Panc1 (cell line): ENCODE results near the gene SYT13. TPM values are rescaled to one million over a fixed set of nuclear protein-coding genes. Genes with fewer than 3 reads are reported as not detected.

Experiments used
- ATAC-seq: fragments of 200-7000 bp; cut with Tn5 transposase; 2 replicates; pipeline ENCODE4 v1.9.1; 2020; ENCODE audit warnings: mild to moderate bottlenecking, moderate library complexity
- BruUV-seq: library from RNA; stranded (reverse); fragments of 400-500 nt; replicated peaks from 2 replicates; lab custom pipeline; 2021; lab: Mats Ljungman, UMichigan
- CTCF ChIA-PET: fragments of 300-600 bp; sonication (Branson Sonifier 250); formaldehyde crosslinking; loops from one replicate; lab custom pipeline; 2022; ENCODE audit warnings: antibody characterized with exemption; lab: Charles Lee
- POLR2A ChIA-PET: fragments of 300-600 bp; sonication (Branson Sonifier 250); formaldehyde crosslinking; loops from one replicate; lab custom pipeline; 2022; ENCODE audit warnings: antibody characterized with exemption; lab: Charles Lee
- DNase-seq: peaks from one replicate; pipeline ENCODE4 v3.0.0-alpha.2; 2010; ENCODE audit warnings: low read depth, low spot score
- H3K27ac ChIP-seq: 2 replicates; pipeline ENCODE4 v1.5.1; 2011; ENCODE audit warnings: mild to moderate bottlenecking, low read length, inconsistent platforms
- H3K27me3 ChIP-seq: fragments of 200-500 bp; sonication (Bioruptor generic); 2 replicates; pipeline ENCODE4 v1.6.0; 2014; ENCODE audit warnings: low read length, inconsistent platforms; ENCODE audit not compliant: control insufficient read depth, insufficient read depth
- H3K36me3 ChIP-seq: fragments of 200-500 bp; sonication (Bioruptor generic); 2 replicates; pipeline ENCODE4 v1.5.1; 2014; ENCODE audit warnings: inconsistent platforms, mild to moderate bottlenecking, low read length, moderate library complexity; ENCODE audit not compliant: control insufficient read depth, insufficient read depth
- H3K4me1 ChIP-seq: 2 replicates; pipeline ENCODE4 v1.5.1; 2011; ENCODE audit warnings: inconsistent platforms, mild to moderate bottlenecking, low read length, moderate library complexity; ENCODE audit not compliant: control insufficient read depth, insufficient read depth
- H3K4me3 ChIP-seq, 2 experiments: 2 replicates each; pipeline ENCODE4 v1.5.1; 2011 to 2012; ENCODE audit warnings: low read depth in 2 of 2, low read length in 2 of 2, mild to moderate bottlenecking in 2 of 2, inconsistent platforms in 1 of 2, moderate library complexity in 1 of 2
- H3K9me3 ChIP-seq: fragments of 200-500 bp; sonication (Bioruptor generic); 2 replicates; pipeline ENCODE4 v1.5.1; 2014; ENCODE audit warnings: low read depth, mild to moderate bottlenecking, inconsistent platforms, low read length, moderate library complexity; ENCODE audit not compliant: control insufficient read depth, insufficient read depth
- POLR2AphosphoS5 ChIP-seq: IDR thresholded peaks from 2 replicates; pipeline ENCODE4 v1.6.1; 2012; ENCODE audit warnings: mild to moderate bottlenecking, low read depth, low read length, moderate library complexity
- SIN3A ChIP-seq: IDR thresholded peaks from 2 replicates; pipeline ENCODE4 v1.6.1; 2012; ENCODE audit warnings: low read depth, mild to moderate bottlenecking, low read length, moderate library complexity, borderline replicate concordance; ENCODE audit not compliant: insufficient read depth
- TCF7L2 ChIP-seq: IDR thresholded peaks from 2 replicates; pipeline ENCODE4 v1.6.1; 2011; ENCODE audit warnings: mild to moderate bottlenecking, low read depth, low read length, inconsistent platforms
- in situ Hi-C: cut with HindIII; loops from 2 replicates; pipeline ENCODE4 v1.10.0; 2016; ENCODE audit warnings: low sequenced_read_pairs, low pct_unique_long_range_greater_than_20kb
- intact Hi-C: fragments of 100-400 bp; cut with micrococcal nuclease; formaldehyde crosslinking; loops from one replicate; pipeline ENCODE4 v1.10.0; 2022; ENCODE audit not compliant: unreplicated experiment
- total RNA-seq: library from RNA; stranded (reverse); gene quantifications from one replicate; pipeline ENCODE4 v1.2.1, GENCODE V29; 2021; ENCODE audit not compliant: unreplicated experiment
- TF ChIP-seq, protein P1 (sequence below): fragments of 450-650 bp; IDR thresholded peaks from 2 replicates; pipeline ENCODE4 v1.5.1; 2017; ENCODE audit warnings: mild to moderate bottlenecking
- TF ChIP-seq, protein P2 (sequence below), 2 experiments: IDR thresholded peaks; 2 replicates each; pipeline ENCODE4 v1.6.1; 2011 to 2012; ENCODE audit warnings: low read depth in 2 of 2, control low read depth in 1 of 2, low read length in 1 of 2, mild to moderate bottlenecking in 1 of 2, moderate library complexity in 1 of 2; ENCODE audit not compliant: insufficient read depth in 1 of 2

SYT13 gene
- total RNA-seq, 1 experiment from 2014 or later, result 0.13 TPM

DNA sequence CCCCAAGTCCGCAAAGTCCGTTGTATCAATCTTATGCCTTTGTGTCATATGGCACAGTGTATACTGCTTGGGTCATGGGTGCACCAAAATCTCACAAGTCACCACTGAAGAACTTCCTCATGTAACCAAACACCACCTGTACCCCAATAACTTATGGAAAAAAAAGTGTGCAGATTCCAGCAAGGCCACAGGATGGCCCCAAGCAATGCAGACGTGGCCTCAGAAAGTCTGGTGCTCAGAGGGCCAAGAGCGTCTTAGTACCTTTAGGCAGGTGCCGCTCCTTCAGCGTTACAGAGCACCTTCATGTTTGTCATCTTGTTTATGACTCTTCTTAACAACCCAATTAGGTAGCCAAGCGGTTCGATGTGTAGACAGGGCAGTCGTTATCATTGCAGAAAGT, 74.4 kb downstream of the SYT13 start:
- POLR2A ChIA-PET, result no interaction called here
- intact Hi-C loops, result no loop called here
- ATAC-seq (no peak), DNase-seq (no peak)
- H3K27ac ChIP-seq, result no peak overlapping the region
- no peaks in the 10 kb centered on the region for H3K9me3 ChIP-seq
- no peaks in the 10 kb centered on the region for H3K4me1 ChIP-seq
- TF ChIP-seq, protein P1, sequence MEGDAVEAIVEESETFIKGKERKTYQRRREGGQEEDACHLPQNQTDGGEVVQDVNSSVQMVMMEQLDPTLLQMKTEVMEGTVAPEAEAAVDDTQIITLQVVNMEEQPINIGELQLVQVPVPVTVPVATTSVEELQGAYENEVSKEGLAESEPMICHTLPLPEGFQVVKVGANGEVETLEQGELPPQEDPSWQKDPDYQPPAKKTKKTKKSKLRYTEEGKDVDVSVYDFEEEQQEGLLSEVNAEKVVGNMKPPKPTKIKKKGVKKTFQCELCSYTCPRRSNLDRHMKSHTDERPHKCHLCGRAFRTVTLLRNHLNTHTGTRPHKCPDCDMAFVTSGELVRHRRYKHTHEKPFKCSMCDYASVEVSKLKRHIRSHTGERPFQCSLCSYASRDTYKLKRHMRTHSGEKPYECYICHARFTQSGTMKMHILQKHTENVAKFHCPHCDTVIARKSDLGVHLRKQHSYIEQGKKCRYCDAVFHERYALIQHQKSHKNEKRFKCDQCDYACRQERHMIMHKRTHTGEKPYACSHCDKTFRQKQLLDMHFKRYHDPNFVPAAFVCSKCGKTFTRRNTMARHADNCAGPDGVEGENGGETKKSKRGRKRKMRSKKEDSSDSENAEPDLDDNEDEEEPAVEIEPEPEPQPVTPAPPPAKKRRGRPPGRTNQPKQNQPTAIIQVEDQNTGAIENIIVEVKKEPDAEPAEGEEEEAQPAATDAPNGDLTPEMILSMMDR, result no peak
- TF ChIP-seq, protein P2, sequence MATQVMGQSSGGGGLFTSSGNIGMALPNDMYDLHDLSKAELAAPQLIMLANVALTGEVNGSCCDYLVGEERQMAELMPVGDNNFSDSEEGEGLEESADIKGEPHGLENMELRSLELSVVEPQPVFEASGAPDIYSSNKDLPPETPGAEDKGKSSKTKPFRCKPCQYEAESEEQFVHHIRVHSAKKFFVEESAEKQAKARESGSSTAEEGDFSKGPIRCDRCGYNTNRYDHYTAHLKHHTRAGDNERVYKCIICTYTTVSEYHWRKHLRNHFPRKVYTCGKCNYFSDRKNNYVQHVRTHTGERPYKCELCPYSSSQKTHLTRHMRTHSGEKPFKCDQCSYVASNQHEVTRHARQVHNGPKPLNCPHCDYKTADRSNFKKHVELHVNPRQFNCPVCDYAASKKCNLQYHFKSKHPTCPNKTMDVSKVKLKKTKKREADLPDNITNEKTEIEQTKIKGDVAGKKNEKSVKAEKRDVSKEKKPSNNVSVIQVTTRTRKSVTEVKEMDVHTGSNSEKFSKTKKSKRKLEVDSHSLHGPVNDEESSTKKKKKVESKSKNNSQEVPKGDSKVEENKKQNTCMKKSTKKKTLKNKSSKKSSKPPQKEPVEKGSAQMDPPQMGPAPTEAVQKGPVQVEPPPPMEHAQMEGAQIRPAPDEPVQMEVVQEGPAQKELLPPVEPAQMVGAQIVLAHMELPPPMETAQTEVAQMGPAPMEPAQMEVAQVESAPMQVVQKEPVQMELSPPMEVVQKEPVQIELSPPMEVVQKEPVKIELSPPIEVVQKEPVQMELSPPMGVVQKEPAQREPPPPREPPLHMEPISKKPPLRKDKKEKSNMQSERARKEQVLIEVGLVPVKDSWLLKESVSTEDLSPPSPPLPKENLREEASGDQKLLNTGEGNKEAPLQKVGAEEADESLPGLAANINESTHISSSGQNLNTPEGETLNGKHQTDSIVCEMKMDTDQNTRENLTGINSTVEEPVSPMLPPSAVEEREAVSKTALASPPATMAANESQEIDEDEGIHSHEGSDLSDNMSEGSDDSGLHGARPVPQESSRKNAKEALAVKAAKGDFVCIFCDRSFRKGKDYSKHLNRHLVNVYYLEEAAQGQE (IDR thresholded peaks at IDR 0.05; ENCODE audit: insufficient read depth in 1 of 2, low read depth in 2 of 2, low read length in 1 of 2), result no peak
- TF ChIP-seq POLR2AphosphoS5 (no peak), TCF7L2 (no peak), SIN3A (no peak)
- in situ Hi-C loops, result no loop called here
- no peaks in the 10 kb centered on the region for H3K27me3 ChIP-seq
- BruUV-seq, result no TSS peak
- CTCF ChIA-PET, result no interaction called here
- no peaks in the 10 kb centered on the region for H3K36me3 ChIP-seq
- no peak overlapping the region for H3K4me3 ChIP-seq

DNA sequence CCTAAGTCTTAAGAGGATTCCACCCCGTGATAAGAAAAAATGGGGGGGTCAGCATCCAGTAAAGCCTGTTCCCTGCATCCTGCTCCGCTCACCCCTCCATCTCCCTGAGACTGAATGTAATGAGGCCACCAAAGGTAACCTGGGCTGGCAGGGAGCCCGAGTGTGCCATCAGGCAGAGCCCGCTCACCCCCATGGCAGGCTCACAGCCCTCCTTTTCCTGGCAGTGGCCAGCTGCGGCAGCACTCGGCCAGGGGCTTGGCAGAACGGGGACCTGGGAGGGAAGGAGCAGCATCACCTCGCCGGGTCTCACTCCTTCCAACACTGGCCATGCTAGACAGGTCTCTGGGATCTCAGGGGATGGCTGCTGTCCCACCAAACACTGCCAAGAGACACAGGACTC, 75.3 kb downstream of the SYT13 start:
- TF ChIP-seq POLR2AphosphoS5 (no peak), TCF7L2 (no peak), SIN3A (no peak)
- TF ChIP-seq, protein P2 (IDR thresholded peaks at IDR 0.05; ENCODE audit: insufficient read depth in 1 of 2, low read depth in 2 of 2, low read length in 1 of 2), result no peak
- TF ChIP-seq, protein P1, result no peak
- in situ Hi-C loops (no loop called here), intact Hi-C loops (no loop called here)
- no TSS peak for BruUV-seq
- no peaks in the 10 kb centered on the region for H3K9me3 ChIP-seq
- H3K27me3 ChIP-seq, result no peaks in the 10 kb centered on the region
- ATAC-seq (no peak), DNase-seq (no peak)
- H3K4me1 ChIP-seq, result no peaks in the 10 kb centered on the region
- H3K27ac ChIP-seq, result no peak overlapping the region
- CTCF ChIA-PET, result no interaction called here
- no peak overlapping the region for H3K4me3 ChIP-seq
- H3K36me3 ChIP-seq, result no peaks in the 10 kb centered on the region
- POLR2A ChIA-PET, result no interaction called here
